Breast epithelium (tissue), 4 donors: ENCODE results near the gene ATP8B4. TPM values are rescaled to one million over a fixed set of nuclear protein-coding genes. Genes with fewer than 3 reads are reported as not detected.

Experiments
- DNase-seq, 2 donors: peaks; one replicate each; pipeline ENCODE4 v3.0.0-alpha.2; 2019; ENCODE audit warnings: low spot score in 2 of 2
- H3K27ac ChIP-seq, 2 donors: fragments of 200-600 bp; sonication (generic) in 1 of 2; one replicate each; pipeline ENCODE4 v1.5.1; 2016 to 2019; ENCODE audit warnings: mild to moderate bottlenecking in 1 of 2
- H3K27me3 ChIP-seq, 2 donors: fragments of 200-600 bp; sonication (generic) in 1 of 2; one replicate each; pipeline versions ENCODE4 v1.5.1 to v1.6.0; 2017 to 2019; ENCODE audit warnings: control low read depth in 1 of 2, mild to moderate bottlenecking in 1 of 2
- H3K36me3 ChIP-seq: fragments of 200-600 bp; one replicate; pipeline ENCODE4 v1.5.1; 2019
- H3K4me1 ChIP-seq, 2 donors: fragments of 200-600 bp; sonication (generic); one replicate each; pipeline ENCODE4 v1.5.1; 2016 to 2019; ENCODE audit warnings: control low read depth in 1 of 2
- H3K4me3 ChIP-seq, 3 donors: fragments of 200-600 bp; sonication (generic); 1 replicate in 2 of 3; 2 replicates in 1 of 3; pipeline ENCODE4 v1.5.1; 2016 to 2019; ENCODE audit warnings: mild to moderate bottlenecking in 3 of 3, moderate library complexity in 2 of 3
- H3K9me3 ChIP-seq, 2 donors: fragments of 200-600 bp; sonication (generic) in 1 of 2; one replicate each; pipeline ENCODE4 v1.5.1; 2016 to 2019; ENCODE audit warnings: control low read depth in 1 of 2
- POLR2A ChIP-seq: fragments of 450-650 bp; IDR thresholded peaks from one replicate; pipeline ENCODE4 v1.6.1; 2016; ENCODE audit warnings: antibody characterized with exemption, mild to moderate bottlenecking, moderate library complexity
- POLR2AphosphoS5 ChIP-seq, 3 donors: sonication (generic); formaldehyde crosslinking; IDR thresholded peaks; one replicate each; pipeline ENCODE4 v1.6.1; 2017; ENCODE audit warnings: antibody characterized with exemption in 3 of 3
- intact Hi-C: fragments of 100-400 bp; cut with DNase I; formaldehyde crosslinking; loops from one replicate; pipeline ENCODE4 v1.15.1; 2023; ENCODE audit warnings: low total_unique reads
- total RNA-seq, 3 donors: library from RNA; depleted of rRNA; stranded (reverse); fragments of >200 nt; gene quantifications; one replicate each; pipeline ENCODE4 v1.1.0, GENCODE V29; 2016
- TF ChIP-seq, protein P1 (sequence below), 3 donors: fragments of 450-650 bp; IDR thresholded peaks; one replicate each; pipeline ENCODE4 v1.5.1; 2016 to 2017; ENCODE audit warnings: antibody characterized with exemption in 3 of 3, mild to moderate bottlenecking in 3 of 3, moderate library complexity in 3 of 3

Gene ATP8B4
- total RNA-seq, 3 donors from 2014 or later, result 7.9 to 28.3 (median 9.5) TPM

DNA sequence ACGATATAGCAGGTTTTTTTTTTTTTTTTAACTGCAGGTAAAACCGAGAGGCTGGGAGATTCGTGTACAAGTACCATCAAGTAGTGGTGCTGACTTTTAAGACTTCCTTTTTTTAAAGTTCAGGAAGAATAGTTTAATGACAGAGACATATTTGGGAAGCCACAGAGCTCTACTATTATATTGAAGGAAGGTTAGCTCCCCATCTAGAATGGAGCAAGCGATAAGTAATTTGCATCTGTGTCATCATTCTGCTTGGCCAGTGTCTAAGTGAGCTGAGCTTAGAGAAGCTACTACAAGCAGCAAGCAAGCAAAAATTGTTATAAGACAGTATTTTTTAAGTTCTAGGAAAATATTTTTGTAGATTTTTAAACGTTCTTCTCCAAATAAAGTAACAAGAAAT lies 203.2 kb downstream of the ATP8B4 start:
- no peak overlapping the region for H3K4me3 ChIP-seq
- TF ChIP-seq POLR2A (no peak), POLR2AphosphoS5 (IDR thresholded peaks at IDR 0.05) (no peak)
- TF ChIP-seq, protein P1, sequence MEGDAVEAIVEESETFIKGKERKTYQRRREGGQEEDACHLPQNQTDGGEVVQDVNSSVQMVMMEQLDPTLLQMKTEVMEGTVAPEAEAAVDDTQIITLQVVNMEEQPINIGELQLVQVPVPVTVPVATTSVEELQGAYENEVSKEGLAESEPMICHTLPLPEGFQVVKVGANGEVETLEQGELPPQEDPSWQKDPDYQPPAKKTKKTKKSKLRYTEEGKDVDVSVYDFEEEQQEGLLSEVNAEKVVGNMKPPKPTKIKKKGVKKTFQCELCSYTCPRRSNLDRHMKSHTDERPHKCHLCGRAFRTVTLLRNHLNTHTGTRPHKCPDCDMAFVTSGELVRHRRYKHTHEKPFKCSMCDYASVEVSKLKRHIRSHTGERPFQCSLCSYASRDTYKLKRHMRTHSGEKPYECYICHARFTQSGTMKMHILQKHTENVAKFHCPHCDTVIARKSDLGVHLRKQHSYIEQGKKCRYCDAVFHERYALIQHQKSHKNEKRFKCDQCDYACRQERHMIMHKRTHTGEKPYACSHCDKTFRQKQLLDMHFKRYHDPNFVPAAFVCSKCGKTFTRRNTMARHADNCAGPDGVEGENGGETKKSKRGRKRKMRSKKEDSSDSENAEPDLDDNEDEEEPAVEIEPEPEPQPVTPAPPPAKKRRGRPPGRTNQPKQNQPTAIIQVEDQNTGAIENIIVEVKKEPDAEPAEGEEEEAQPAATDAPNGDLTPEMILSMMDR (IDR thresholded peaks at IDR 0.05), result no peak

DNA sequence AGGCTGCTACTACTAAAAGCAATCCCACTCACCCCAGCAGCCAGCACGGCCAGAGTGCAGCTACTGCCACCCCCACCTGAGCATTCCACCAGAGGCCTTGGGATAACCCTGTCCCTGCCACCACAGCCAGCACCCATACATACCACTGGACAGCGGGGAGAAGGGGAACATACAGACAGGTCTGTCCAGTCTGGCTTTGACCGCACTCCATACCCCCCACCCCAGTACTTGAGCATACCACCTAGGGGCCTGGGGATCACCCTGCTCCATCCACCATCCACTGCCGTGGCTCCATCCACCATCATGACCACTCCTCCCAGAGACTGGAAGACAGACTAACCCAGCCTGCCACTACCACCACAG lies 210.1 kb downstream of the ATP8B4 start:
- TF ChIP-seq POLR2AphosphoS5 (IDR thresholded peaks at IDR 0.05), result no peak
- no peak for TF ChIP-seq POLR2A
- TF ChIP-seq, protein P1 (IDR thresholded peaks at IDR 0.05), result no peak
- H3K4me1 ChIP-seq, result no peaks in the 10 kb centered on the region
- H3K36me3 ChIP-seq, result no peaks in the 10 kb centered on the region
- H3K27me3 ChIP-seq, result no peaks in the 10 kb centered on the region
- intact Hi-C loops, result no loop called here
- no peak for DNase-seq
- H3K4me3 ChIP-seq, result no peak overlapping the region
- H3K27ac ChIP-seq, result no peak overlapping the region
- H3K9me3 ChIP-seq, result peaks cover 0 to 4% of the 10 kb centered on the region in 2 donors

More for the DNA sequence above, 203.2 kb downstream of the ATP8B4 start:
- Histone ChIP-seq H3K4me1 (no peaks in the 10 kb centered on the region), H3K36me3 (no peaks in the 10 kb centered on the region), H3K27me3 (no peaks in the 10 kb centered on the region), H3K9me3 (no peaks in the 10 kb centered on the region), H3K27ac (no peak overlapping the region)
- no peak for DNase-seq
- intact Hi-C loops, result no loop called here

DNA sequence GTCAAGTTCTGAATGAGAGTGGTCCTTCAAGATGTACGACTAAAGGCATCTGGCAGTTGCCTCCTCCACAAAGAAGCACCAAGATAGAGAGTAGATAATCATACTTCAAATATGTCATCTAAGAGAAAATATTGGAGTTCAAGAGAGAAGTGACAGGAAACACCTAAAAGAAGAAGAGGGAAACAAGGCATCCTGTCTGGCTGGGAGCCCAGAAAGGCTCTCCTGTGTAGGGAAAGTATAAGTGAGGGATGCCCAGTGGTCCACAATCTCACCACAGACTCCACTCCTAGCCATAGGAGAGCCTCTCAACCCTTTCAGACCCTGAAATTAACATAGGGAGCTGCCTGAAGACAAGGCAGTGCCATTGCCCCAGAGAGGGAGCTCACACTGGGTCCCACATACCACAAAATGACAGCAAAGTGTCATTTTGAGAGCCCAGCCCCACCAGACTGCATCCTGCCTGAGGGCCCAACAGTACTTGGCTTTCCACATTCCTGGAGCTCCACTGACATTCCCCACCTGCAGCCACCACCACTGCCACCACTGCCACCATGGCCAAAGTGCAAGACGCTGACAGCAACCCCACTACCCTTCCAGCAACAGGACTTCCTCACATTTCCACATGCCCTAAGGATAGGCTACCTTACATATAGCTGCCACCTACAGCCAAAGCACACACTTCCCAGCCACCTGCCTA lies 210.6 kb downstream of the ATP8B4 start:
- Histone ChIP-seq H3K4me1 (no peaks in the 10 kb centered on the region), H3K27ac (no peak overlapping the region), H3K36me3 (no peaks in the 10 kb centered on the region), H3K27me3 (no peaks in the 10 kb centered on the region), H3K4me3 (no peak overlapping the region), H3K9me3 (peaks cover 0 to 4% of the 10 kb centered on the region in 2 donors)
- no peak for DNase-seq
- intact Hi-C loops, result no loop called here
- TF ChIP-seq, protein P1 (IDR thresholded peaks at IDR 0.05), result no peak
- TF ChIP-seq POLR2A, result no peak
- TF ChIP-seq POLR2AphosphoS5 (IDR thresholded peaks at IDR 0.05), result no peak

DNA sequence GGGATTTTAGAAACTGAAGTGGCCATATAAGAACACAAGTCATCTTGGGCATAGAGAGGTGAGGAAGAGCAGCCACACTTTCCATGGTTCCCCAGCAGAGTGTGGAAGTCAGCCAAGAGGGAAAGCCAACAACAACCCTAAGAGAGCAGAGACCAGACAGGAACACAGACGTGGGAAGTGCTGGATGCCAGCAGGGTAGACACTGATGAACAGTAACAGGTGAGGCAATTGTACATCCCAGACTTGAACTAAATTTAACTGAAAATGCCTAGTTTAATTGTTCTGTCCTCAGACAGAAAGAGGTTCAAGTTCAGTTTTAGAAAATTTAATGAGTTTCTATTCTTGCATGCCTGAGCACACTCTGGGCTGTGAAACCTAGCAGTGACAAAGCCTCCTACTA lies 212.1 kb downstream of the ATP8B4 start:
- Histone ChIP-seq H3K4me3 (no peak overlapping the region), H3K36me3 (no peaks in the 10 kb centered on the region), H3K4me1 (no peaks in the 10 kb centered on the region), H3K9me3 (peaks cover 0 to 4% of the 10 kb centered on the region in 2 donors), H3K27me3 (no peaks in the 10 kb centered on the region), H3K27ac (no peak overlapping the region)
- TF ChIP-seq, protein P1 (IDR thresholded peaks at IDR 0.05), result no peak
- TF ChIP-seq POLR2A, result no peak
- intact Hi-C loops, result no loop called here
- no peak for DNase-seq

- no peaks in the 10 kb centered on the region for H3K27me3 ChIP-seq
- intact Hi-C loops, result no loop called here
- no peak for DNase-seq
- H3K4me3 ChIP-seq, result no peak overlapping the region
- TF ChIP-seq POLR2AphosphoS5 (IDR thresholded peaks at IDR 0.05), result no peak
- TF ChIP-seq, protein P1 (IDR thresholded peaks at IDR 0.05), result no peak
- TF ChIP-seq POLR2A, result no peak
- no peak overlapping the region for H3K27ac ChIP-seq
- peaks cover 0 to 8% of the 10 kb centered on the region in 2 donors for H3K4me1 ChIP-seq
- H3K36me3 ChIP-seq, result no peaks in the 10 kb centered on the region
- H3K9me3 ChIP-seq, result peaks cover 0 to 2% of the 10 kb centered on the region in 2 donors
Observed at GRCh38 chr15:49905221-49905620, 213.8 kb downstream of the ATP8B4 start.
